ENCODE results near the gene SLC44A5. TPM values are rescaled to one million over a fixed set of nuclear protein-coding genes. Genes with fewer than 3 reads are reported as not detected.

The SLC44A5 gene
- total RNA-seq, 1 experiment from 2014 or later: 5.9 TPM

DNA sequence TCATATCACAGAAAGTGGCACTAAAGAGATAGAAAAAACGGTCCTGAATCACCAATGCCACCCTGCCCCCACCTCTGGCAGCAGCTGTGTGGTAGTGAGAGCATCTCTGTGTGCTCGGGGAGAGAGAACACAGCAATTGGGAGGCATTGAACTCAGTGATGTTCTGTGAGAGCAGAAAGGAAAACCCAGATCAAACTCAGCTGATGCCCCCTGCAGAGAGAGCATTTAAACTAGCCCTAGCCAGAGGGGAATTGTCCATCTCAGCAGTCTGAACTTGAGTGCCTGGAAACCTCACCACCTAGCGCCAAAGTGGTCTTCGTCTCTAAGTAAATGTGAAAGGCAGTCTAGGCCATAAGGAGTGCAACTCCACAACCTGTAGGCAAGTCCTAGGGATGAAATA lies 21.3 kb downstream of the SLC44A5 start:
- DNase-seq (ENCODE audit: extremely low read depth, low read depth): no peak

GRCh38 chr1:75588779-75589475 lies 22.0 kb downstream of the SLC44A5 start:
- no peak for DNase-seq (ENCODE audit: extremely low read depth, low read depth)

- no peak for DNase-seq (ENCODE audit: extremely low read depth, low read depth)
These were observed 23.2 kb downstream of the SLC44A5 start for GRCh38 chr1:75587692-75588091.

GRCh38 chr1:75583282-75583681 lies 27.6 kb downstream of the SLC44A5 start:
- no peak for DNase-seq (ENCODE audit: extremely low read depth, low read depth)

DNA sequence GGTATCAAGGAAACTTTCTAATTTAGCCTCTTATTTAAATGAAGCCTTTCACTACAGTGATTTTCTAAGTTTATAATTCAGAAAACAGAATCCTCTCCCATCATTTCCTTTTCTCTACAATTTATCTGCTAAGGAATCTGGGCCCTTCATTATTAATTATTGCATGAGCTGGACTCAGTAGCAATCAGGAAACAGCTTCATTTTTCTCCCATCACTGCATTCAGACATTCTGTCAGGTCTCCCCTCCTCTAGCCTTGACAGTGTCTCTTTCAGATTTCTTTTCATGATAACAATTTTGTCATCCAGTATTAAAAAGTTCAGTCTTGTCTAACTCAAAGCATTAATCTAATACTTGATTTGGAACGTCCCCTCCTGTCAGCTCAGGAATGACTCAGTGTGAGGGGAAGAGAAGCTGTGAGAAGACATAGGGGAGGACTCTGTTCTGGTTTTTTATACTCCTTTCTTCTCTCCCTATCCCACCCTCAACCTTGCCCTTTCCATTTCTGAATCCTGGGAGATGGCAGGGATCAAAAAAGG lies 28.1 kb downstream of the SLC44A5 start:
- DNase-seq (ENCODE audit: extremely low read depth, low read depth): no peak

DNA sequence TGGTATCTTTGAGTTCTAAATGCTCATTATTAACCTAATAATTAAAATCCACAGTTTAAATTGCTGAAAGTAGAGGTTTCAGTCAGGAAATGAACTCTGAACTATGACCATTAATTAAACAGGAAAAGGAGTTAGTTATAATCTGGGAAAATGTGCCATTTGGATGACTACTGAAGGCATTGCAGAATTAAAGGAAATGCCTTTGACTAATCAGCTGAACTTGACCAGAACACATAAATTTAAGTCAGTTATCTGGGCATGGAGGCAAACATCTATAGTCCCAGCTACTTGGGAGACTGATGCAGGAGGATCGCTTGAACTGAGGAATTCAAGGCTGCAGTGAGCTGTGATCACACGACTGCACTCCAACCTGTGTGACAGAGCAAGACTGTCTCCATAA lies 31.9 kb downstream of the SLC44A5 start:
- DNase-seq (ENCODE audit: extremely low read depth, low read depth): no peak

- DNase-seq (ENCODE audit: extremely low read depth, low read depth): no peak
These were observed 35.1 kb downstream of the SLC44A5 start for GRCh38 chr1:75575837-75576236.

GRCh38 chr1:75567191-75567590 lies 43.7 kb downstream of the SLC44A5 start:
- no peak for DNase-seq (ENCODE audit: extremely low read depth, low read depth)

DNA sequence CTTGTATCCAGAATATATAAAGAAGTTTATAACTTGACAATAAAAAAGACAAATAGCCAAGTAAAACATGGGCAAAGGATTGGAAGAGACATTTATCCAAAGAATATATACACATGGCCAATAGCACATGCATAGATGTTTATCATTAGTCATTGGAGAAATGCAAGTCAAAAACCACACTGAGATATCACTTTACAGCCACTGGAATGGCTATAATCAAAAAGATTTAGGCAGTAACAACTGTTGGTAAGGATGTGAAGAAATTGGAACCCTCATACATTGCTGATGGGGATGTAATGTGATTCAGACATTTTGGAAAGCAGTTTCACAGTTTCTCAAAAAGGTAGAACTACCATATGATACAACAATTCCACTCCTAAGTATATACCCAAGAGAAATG lies 51.1 kb downstream of the SLC44A5 start:
- DNase-seq (ENCODE audit: extremely low read depth, low read depth): no peak

DNA sequence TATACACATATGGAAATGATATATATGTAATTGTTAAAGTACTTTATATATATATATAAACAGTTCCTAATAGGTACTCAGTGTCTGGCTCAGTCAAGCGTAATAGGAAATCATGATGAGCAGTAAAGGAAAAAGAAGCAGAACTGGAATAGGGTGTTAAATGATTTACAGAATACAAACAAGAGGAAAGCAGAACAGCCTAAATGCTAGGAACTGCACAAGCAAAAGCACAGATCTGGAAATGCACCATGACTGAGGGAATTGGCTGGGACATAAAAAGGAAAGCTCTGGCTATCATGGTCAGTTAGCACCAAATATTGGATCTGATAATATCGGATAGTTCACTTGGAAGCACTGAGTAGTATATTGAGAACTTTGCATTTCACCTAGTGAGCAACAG lies 51.8 kb downstream of the SLC44A5 start:
- DNase-seq (ENCODE audit: extremely low read depth, low read depth): no peak

- no peak for DNase-seq (ENCODE audit: extremely low read depth, low read depth)
These were observed 56.0 kb downstream of the SLC44A5 start for GRCh38 chr1:75554870-75555269.

DNA sequence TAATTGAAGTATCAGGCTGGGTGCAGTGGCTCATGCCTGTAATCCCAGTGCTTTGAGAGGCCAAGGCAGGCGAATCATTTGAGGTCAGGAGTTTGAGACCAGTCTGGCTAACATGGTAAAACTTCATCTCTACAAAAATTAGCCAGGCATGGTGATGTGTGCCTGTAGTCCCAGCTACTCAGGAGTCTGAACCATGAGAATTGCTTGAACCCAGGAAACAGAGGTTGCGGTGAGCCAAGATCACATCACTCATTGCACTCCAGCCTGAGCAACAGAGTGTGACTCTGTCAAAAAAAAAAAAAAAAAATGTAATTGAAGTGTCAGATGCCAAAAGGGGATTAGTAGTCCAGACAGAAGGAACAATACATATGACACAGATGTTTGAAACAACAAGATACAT lies 56.7 kb downstream of the SLC44A5 start:
- no peak for DNase-seq (ENCODE audit: extremely low read depth, low read depth)

- DNase-seq (ENCODE audit: extremely low read depth, low read depth): no peak
These were observed 60.4 kb downstream of the SLC44A5 start for GRCh38 chr1:75550559-75550958.

- DNase-seq (ENCODE audit: extremely low read depth, low read depth): no peak
These were observed 62.0 kb downstream of the SLC44A5 start for GRCh38 chr1:75548721-75549480.

DNA sequence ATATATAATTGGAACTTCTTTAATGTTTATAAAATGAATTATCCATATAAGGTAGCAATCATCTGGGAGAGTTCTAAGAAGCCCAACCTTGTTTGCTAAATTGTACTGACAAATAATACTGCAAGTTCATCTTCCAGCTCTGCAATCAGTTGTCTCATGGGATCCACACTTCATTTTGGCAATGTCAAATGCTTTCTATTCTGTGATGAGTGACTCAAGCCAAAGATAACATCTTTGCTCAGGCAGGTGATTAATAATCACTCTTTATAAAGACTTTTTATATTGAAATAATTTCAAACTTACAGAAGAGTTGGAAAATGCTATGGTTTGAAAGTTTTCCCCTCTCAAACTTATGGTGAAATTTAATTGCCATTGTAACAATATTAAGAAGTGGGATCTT lies 67.2 kb downstream of the SLC44A5 start:
- no peak for DNase-seq (ENCODE audit: extremely low read depth, low read depth)

DNA sequence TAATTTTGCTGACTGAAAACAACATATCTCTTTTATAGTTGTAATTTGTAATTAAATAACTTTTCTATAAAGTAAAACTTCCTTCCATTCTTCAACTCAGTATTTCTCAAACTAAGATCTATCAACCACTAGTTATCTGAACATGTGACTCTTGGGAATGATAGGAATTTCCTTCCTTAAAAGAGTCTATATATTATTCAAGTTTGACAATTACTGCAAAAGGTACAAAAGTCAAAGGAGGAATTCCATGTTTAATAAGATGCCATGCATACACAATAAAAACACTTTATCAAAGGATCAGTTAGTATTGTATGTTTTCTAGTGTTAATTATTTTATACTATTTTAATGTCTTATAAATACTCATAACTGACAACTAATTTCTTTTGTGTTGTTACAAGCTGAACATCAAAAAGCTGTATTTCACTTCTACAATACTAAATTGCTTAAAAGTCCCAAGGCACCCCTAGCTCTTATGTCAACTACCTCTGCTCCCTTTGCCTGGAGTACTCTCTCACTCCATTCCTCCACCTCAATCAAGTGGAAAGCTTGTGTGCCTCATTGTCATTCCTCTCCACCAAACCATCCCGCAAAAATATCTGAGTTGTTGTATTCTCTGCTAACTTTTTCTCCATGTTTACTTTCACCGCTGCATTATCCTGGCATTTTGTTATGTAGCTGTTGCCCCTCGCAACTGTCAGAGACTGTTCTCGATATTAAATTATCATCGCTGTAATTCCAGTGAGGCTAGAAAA lies 67.9 kb downstream of the SLC44A5 start:
- DNase-seq (ENCODE audit: extremely low read depth, low read depth): no peak

DNA sequence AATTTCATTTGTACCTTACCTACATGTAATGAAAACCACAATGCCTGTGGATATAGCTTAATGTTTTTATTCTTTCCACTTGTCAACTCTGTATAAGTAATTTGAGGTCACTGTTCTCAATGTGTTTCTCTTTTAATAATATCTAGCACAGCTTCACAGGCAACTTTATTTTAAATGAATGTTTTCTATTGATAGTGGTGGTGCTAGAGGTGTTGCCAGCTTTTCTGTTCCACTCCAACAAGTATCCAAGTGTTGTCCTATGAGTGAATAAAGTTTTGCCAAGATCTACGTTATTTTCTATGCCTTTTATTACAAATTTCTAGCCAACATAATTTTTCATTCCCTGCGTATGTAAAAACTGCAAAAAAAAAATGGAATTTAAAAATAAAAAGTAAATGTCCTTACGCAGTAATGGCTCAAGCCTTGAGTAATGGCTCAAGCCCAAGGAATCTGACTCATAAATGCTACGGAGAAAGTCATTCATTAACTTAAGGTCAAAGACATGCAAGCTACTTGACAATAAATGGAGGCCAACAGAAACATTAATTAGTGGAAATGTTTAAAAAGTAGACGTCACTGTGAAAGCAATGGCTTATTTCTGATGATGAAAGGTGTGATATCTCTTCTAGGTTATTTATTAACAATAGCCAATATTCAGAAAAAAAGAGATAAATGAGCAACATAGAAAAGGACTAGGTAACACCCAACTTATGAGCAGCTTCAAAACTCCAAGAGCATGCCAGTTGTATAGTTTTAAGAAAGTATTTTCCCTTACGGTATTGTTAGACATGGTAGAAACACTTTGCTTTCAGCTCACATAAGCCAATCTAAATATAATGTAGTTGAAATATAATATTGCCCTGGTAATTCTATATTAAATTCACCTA lies 71.4 kb downstream of the SLC44A5 start:
- DNase-seq (ENCODE audit: extremely low read depth, low read depth): no peak

- no peak for DNase-seq (ENCODE audit: extremely low read depth, low read depth)
These were observed 77.8 kb downstream of the SLC44A5 start for GRCh38 chr1:75533085-75533484.

DNA sequence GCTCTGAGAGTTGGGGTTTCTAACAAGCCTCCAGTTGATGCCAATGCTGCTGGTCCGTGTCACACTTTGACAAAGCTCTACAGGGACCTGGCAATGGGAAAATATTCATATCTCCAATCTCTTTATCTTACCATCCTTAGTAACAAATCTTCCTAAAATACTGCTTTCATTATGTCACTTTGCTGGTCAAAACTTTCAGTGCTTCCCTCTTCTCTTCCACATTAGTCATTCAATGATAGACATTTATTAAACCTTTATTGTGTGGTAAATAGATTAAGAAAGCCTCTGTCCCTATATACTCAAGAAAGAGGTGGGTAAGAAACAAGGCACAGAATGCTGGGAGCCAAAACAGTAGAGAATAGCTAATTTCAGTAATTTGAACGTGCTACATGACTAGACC lies 79.3 kb downstream of the SLC44A5 start:
- no peak for DNase-seq (ENCODE audit: extremely low read depth, low read depth)

GRCh38 chr1:75529488-75529887 lies 81.4 kb downstream of the SLC44A5 start:
- DNase-seq (ENCODE audit: extremely low read depth, low read depth): no peak

Measured in NCI-H460 (cell line).